ENCODE data around the gene TET3. TPM values are rescaled to one million over a fixed set of nuclear protein-coding genes. Genes with fewer than 3 reads are reported as not detected.

The TET3 gene
- polyA plus RNA-seq, 1 donor (not counting 4 experiments of a cell fraction or from before 2014, with no cell fraction given) = 2.9 TPM

GRCh38 chr2:73968357-73968937 lies 16.3 kb upstream of the TET3 start:
- H3K9me1 ChIP-seq (ENCODE audit: control insufficient read depth, extremely low read depth, insufficient read depth, low read length) = no peaks in the 10 kb centered on the region
- no peak for DNase-seq (ENCODE audit: low read depth, low spot score)
- no peaks in the 10 kb centered on the region for H3K36me3 ChIP-seq (ENCODE audit: control insufficient read depth in 2 of 2, extremely low read depth in 1 of 2, insufficient read depth in 2 of 2, low read length in 2 of 2)
- FAIRE-seq = no peak
- H3K4me2 ChIP-seq (ENCODE audit: control insufficient read depth, extremely low read depth, insufficient read depth, low read depth, low read length) = no peak overlapping the region
- no peak overlapping the region for H3K27ac ChIP-seq (ENCODE audit: control insufficient read depth, insufficient read depth, low read length)
- no peaks in the 10 kb centered on the region for H3K27me3 ChIP-seq (ENCODE audit: control insufficient read depth, extremely low read depth, insufficient read depth, low read length)
- H4K20me1 ChIP-seq (ENCODE audit: control insufficient read depth, extremely low read depth, insufficient read depth, low read length) = no peaks in the 10 kb centered on the region
- no peak overlapping the region for H2AFZ ChIP-seq (ENCODE audit: control insufficient read depth, low read length)
- H3K4me1 ChIP-seq (ENCODE audit: control insufficient read depth, extremely low read depth, insufficient read depth, low read length) = no peaks in the 10 kb centered on the region
- TF ChIP-seq CTCF (optimal IDR thresholded peaks at IDR 0.05 in 1 of 3, IDR thresholded peaks at IDR 0.05 in 1 of 3, conservative IDR thresholded peaks at IDR 0.05 in 1 of 3; ENCODE audit: extremely low read depth in 1 of 3, insufficient read depth in 2 of 3, low read length in 3 of 3) = no peak
- no peak for TF ChIP-seq EZH2 (IDR thresholded peaks at IDR 0.05; ENCODE audit: low read length)
- H3K9me3 ChIP-seq (ENCODE audit: control insufficient read depth, low read depth, low read length) = no peaks in the 10 kb centered on the region
- dilution Hi-C loops (cut with MboI; ENCODE audit: extremely low pct_ligation_motif_present, low sequenced_read_pairs) = no loop called here
- no peak overlapping the region for H3K9ac ChIP-seq (ENCODE audit: control insufficient read depth, extremely low read depth, insufficient read depth, low read length)
- H3K79me2 ChIP-seq (ENCODE audit: control insufficient read depth, insufficient read depth, low read length) = no peaks in the 10 kb centered on the region
- no peak overlapping the region for H3K4me3 ChIP-seq (ENCODE audit: control insufficient read depth in 2 of 3, extremely low read depth in 1 of 3, insufficient read depth in 2 of 3, low read depth in 1 of 3, low read length in 3 of 3)

- H3K4me1 ChIP-seq (ENCODE audit: control insufficient read depth, extremely low read depth, insufficient read depth, low read length) = no peaks in the 10 kb centered on the region
- no peaks in the 10 kb centered on the region for H3K27me3 ChIP-seq (ENCODE audit: control insufficient read depth, extremely low read depth, insufficient read depth, low read length)
- dilution Hi-C loops (cut with MboI; ENCODE audit: extremely low pct_ligation_motif_present, low sequenced_read_pairs) = no loop called here
- DNase-seq (ENCODE audit: low read depth, low spot score) (no peak), FAIRE-seq (no peak)
- TF ChIP-seq CTCF (optimal IDR thresholded peaks at IDR 0.05 in 1 of 3, IDR thresholded peaks at IDR 0.05 in 1 of 3, conservative IDR thresholded peaks at IDR 0.05 in 1 of 3; ENCODE audit: extremely low read depth in 1 of 3, insufficient read depth in 2 of 3, low read length in 3 of 3) (no peak), EZH2 (IDR thresholded peaks at IDR 0.05; ENCODE audit: low read length) (no peak)
- no peak overlapping the region for H3K27ac ChIP-seq (ENCODE audit: control insufficient read depth, insufficient read depth, low read length)
- no peaks in the 10 kb centered on the region for H3K79me2 ChIP-seq (ENCODE audit: control insufficient read depth, insufficient read depth, low read length)
- H3K4me3 ChIP-seq (ENCODE audit: control insufficient read depth in 2 of 3, extremely low read depth in 1 of 3, insufficient read depth in 2 of 3, low read depth in 1 of 3, low read length in 3 of 3) = no peak overlapping the region
- H2AFZ ChIP-seq (ENCODE audit: control insufficient read depth, low read length) = no peak overlapping the region
- H3K9ac ChIP-seq (ENCODE audit: control insufficient read depth, extremely low read depth, insufficient read depth, low read length) = no peak overlapping the region
- no peaks in the 10 kb centered on the region for H3K9me3 ChIP-seq (ENCODE audit: control insufficient read depth, low read depth, low read length)
- no peaks in the 10 kb centered on the region for H3K9me1 ChIP-seq (ENCODE audit: control insufficient read depth, extremely low read depth, insufficient read depth, low read length)
- H4K20me1 ChIP-seq (ENCODE audit: control insufficient read depth, extremely low read depth, insufficient read depth, low read length) = no peaks in the 10 kb centered on the region
- no peaks in the 10 kb centered on the region for H3K36me3 ChIP-seq (ENCODE audit: control insufficient read depth in 2 of 2, extremely low read depth in 1 of 2, insufficient read depth in 2 of 2, low read length in 2 of 2)
- H3K4me2 ChIP-seq (ENCODE audit: control insufficient read depth, extremely low read depth, insufficient read depth, low read depth, low read length) = no peak overlapping the region
Measured at GRCh38 chr2:73969356-73969755, 15.4 kb upstream of the TET3 start.

Measured in keratinocyte (primary cell).